Adrenal gland (tissue), 12 donors: ENCODE results near the gene UBXN6. TPM values are rescaled to one million over a fixed set of nuclear protein-coding genes. Genes with fewer than 3 reads are reported as not detected.

Experiments used
- DNase-seq, 7 donors: peaks; one replicate each; pipeline ENCODE4 v3.0.0-alpha.2; 2019 to 2020
- H3K27ac ChIP-seq, 5 donors: fragments of 200-600 bp; sonication (generic) in 4 of 5; 1 replicate in 3 of 5; 2 replicates in 2 of 5; pipeline versions ENCODE4 v1.5.1 to v1.8.0; 2016 to 2020; ENCODE audit warnings: mild to moderate bottlenecking in 1 of 5
- H3K27me3 ChIP-seq: fragments of 200-600 bp; 2 replicates; pipeline ENCODE4 v1.8.0; 2021
- H3K36me3 ChIP-seq, 2 donors: fragments of 200-600 bp; replicated peaks in 1 of 2; 1 replicate in 1 of 2; 2 replicates in 1 of 2; pipeline versions ENCODE4 v1.5.1 to v1.8.0; 2018 to 2022
- H3K4me1 ChIP-seq, 2 donors: fragments of 200-600 bp; replicated peaks in 1 of 2; 1 replicate in 1 of 2; 2 replicates in 1 of 2; pipeline versions ENCODE4 v1.5.1 to v1.8.0; 2018 to 2021
- H3K4me3 ChIP-seq, 4 donors: fragments of 200-600 bp; sonication (generic) in 3 of 4; one replicate each; pipeline ENCODE4 v1.5.1; 2016 to 2018
- H3K9me3 ChIP-seq, 3 donors: fragments of 200-600 bp; sonication (generic) in 1 of 3; replicated peaks in 1 of 3; 1 replicate in 2 of 3; 2 replicates in 1 of 3; pipeline versions ENCODE4 v1.5.1 to v1.8.0; 2016 to 2021
- CTCF ChIP-seq, 6 experiments: fragments of 450-650 bp in 4 of 6; fragments of 200-600 bp in 2 of 6; sonication (generic) in 1 of 6; IDR thresholded peaks; 1 replicate in 5 of 6; 2 replicates in 1 of 6; pipeline versions ENCODE4 v1.5.1 to v1.8.0; 2016 to 2021; ENCODE audit warnings: antibody characterized with exemption in 6 of 6, mild to moderate bottlenecking in 2 of 6, moderate library complexity in 1 of 6
- POLR2A ChIP-seq, 2 donors: fragments of 450-650 bp; IDR thresholded peaks; one replicate each; pipeline ENCODE4 v1.6.1; 2017; ENCODE audit warnings: antibody characterized with exemption in 2 of 2, mild to moderate bottlenecking in 2 of 2, moderate library complexity in 1 of 2
- WGBS, 4 donors: extraction: QIAGEN DNeasy Blood & Tissue Kit in 2 of 4; methylation state at CpG; one replicate each; pipeline versions ENCODE4 v1.1.5 to v1.1.7; 2013 to 2017; 5-methylcytosine and 5-hydroxymethylcytosine counted together
- intact Hi-C, 2 donors: fragments of 100-400 bp; cut with DNase I; formaldehyde crosslinking; loops; one replicate each; pipeline versions ENCODE4 v1.14.1 to v1.15.0; 2022 to 2023
- polyA plus RNA-seq, 3 donors: library from polyadenylated mRNA; stranded (reverse); fragments of 200-250 nt in 2 of 3; fragments of 350-450 nt in 1 of 3; fragmentation: Illumina TruSeq in 1 of 3; extraction: RNeasy Lipid Tissue Mini Kit (QIAGEN cat#74804) in 1 of 3; gene quantifications; one replicate each; pipeline ENCODE4 v1.2.3, GENCODE V29; 2013 to 2014
- total RNA-seq, 9 donors: library from RNA; depleted of rRNA in 4 of 9; stranded (reverse); fragments of >200 nt in 4 of 9; fragments of 120-200 nt in 1 of 9; fragmentation: NEBNext Ultra II Directional in 1 of 9; extraction: Animal tissue kit (Norgen Biotek cat#: 25700) in 1 of 9; gene quantifications; one replicate each; pipeline versions ENCODE4 v1.1.0 to v1.2.4, GENCODE V29; 2013 to 2023
- donor health status: healthy with polysubstance abuse.
- donor health status: Bipolar disorder and iron deficiency.
- donor health status: DM: yes; HTN: yes; CAD: no.
- donor health status: DM: no; HTN: no; CAD: no.
- donor health status: DM: no; HTN: no; CAD: no.
- donor health status: DM: yes; HTN: yes; CAD: no.

The UBXN6 gene
- total and polyA plus RNA-seq, 12 donors = 53.9 to 317 (median 254) TPM

GRCh38 chr19:4434391-4434790 lies 23.2 kb downstream of the UBXN6 start:
- no peaks in the 10 kb centered on the region for H3K27me3 ChIP-seq
- H3K27ac ChIP-seq = no peak overlapping the region
- 91 to 95% (median 92%) methylated on average over 9 of the region's 9 CpGs for WGBS, 4 donors
- TF ChIP-seq CTCF (IDR thresholded peaks at IDR 0.05) (no peak), POLR2A (IDR thresholded peaks at IDR 0.05) (no peak)
- H3K9me3 ChIP-seq = no peaks in the 10 kb centered on the region
- intact Hi-C loops = no loop called here
- no peak overlapping the region for H3K4me3 ChIP-seq
- H3K36me3 ChIP-seq = no peaks in the 10 kb centered on the region
- H3K4me1 ChIP-seq = no peaks in the 10 kb centered on the region
- DNase-seq = no peak

- no peak for DNase-seq
- WGBS, 4 donors = 90 to 96% (median 94%) methylated on average over 13 to 28 of the region's 28 CpGs
- no peaks in the 10 kb centered on the region for H3K9me3 ChIP-seq
- H3K27ac ChIP-seq = no peak overlapping the region
- H3K4me3 ChIP-seq = no peak overlapping the region
- TF ChIP-seq POLR2A (IDR thresholded peaks at IDR 0.05) (no peak), CTCF (IDR thresholded peaks at IDR 0.05) (no peak)
- H3K27me3 ChIP-seq = no peaks in the 10 kb centered on the region
- H3K4me1 ChIP-seq = no peaks in the 10 kb centered on the region
- intact Hi-C loops = no loop called here
- H3K36me3 ChIP-seq = no peaks in the 10 kb centered on the region
Observed at GRCh38 chr19:4432918-4433506, 24.6 kb downstream of the UBXN6 start.

GRCh38 chr19:4431808-4432674 lies 25.6 kb downstream of the UBXN6 start:
- Histone ChIP-seq H3K9me3 (no peaks in the 10 kb centered on the region), H3K27ac (peak overlapping the region in 1 of 5 donors; percentile 49), H3K36me3 (no peaks in the 10 kb centered on the region), H3K4me3 (no peak overlapping the region), H3K4me1 (no peaks in the 10 kb centered on the region), H3K27me3 (no peaks in the 10 kb centered on the region)
- intact Hi-C loops = no loop called here
- 80 to 91% (median 88%) methylated on average over 16 to 26 of the region's 26 CpGs for WGBS, 4 donors
- peak in 2 of 7 donors; percentile 31 to 46 for DNase-seq
- TF ChIP-seq POLR2A (IDR thresholded peaks at IDR 0.05) = no peak
- no peak for TF ChIP-seq CTCF (IDR thresholded peaks at IDR 0.05)

GRCh38 chr19:4431296-4431695 lies 26.3 kb downstream of the UBXN6 start:
- no peak for DNase-seq
- intact Hi-C loops = no loop called here
- H3K4me3 ChIP-seq = no peak overlapping the region
- peak overlapping the region in 1 of 5 donors; percentile 49 for H3K27ac ChIP-seq
- H3K9me3 ChIP-seq = no peaks in the 10 kb centered on the region
- no peaks in the 10 kb centered on the region for H3K36me3 ChIP-seq
- no peaks in the 10 kb centered on the region for H3K27me3 ChIP-seq
- TF ChIP-seq CTCF (IDR thresholded peaks at IDR 0.05) = no peak
- TF ChIP-seq POLR2A (IDR thresholded peaks at IDR 0.05) = no peak
- WGBS, 4 donors = 85 to 100% (median 86%) methylated on average over 1 to 9 of the region's 9 CpGs
- no peaks in the 10 kb centered on the region for H3K4me1 ChIP-seq
